ENCODE data around the gene SINHCAF. TPM values are rescaled to one million over a fixed set of nuclear protein-coding genes. Genes with fewer than 3 reads are reported as not detected.

Gene SINHCAF
- total and polyA plus RNA-seq, 9 of the 15 experiments (the other 6 are each of a cell fraction or from before 2014, with no cell fraction given), result 73.2 to 185 (median 110) TPM

GRCh38 chr12:31371256-31371620 lies 45.3 kb upstream of the SINHCAF start:
- ChIA-PET POLR2A (no interaction called here), CTCF (ENCODE audit: low intra/inter-chr PET ratio) (no interaction called here)
- no peaks in the 10 kb centered on the region for H3K9me3 ChIP-seq (replicated peaks; ENCODE audit: control insufficient read depth, insufficient read depth, low read depth, low read length)
- DNase-seq (ENCODE audit: extremely low read depth in 1 of 4, low spot score in 3 of 4), result peak in 1 of 4 experiments; percentile 22
- no peaks in the 10 kb centered on the region for H4K20me1 ChIP-seq (replicated peaks; ENCODE audit: control insufficient read depth, insufficient read depth, low read length)
- intact Hi-C loops (cut with micrococcal nuclease) (no loop called here), in situ Hi-C loops (cut with MboI) (no loop called here)
- TF ChIP-seq C11orf30 (IDR thresholded peaks at IDR 0.05; ENCODE audit: low read depth) (0 out of 2 replicates have a peak, but pooled peaks have one; percentile 9), TGIF2 (CRISPR knock-in tag; IDR thresholded peaks at IDR 0.05) (no peak), MEIS2 (IDR thresholded peaks at IDR 0.05; ENCODE audit: partially characterized antibody) (peak; percentile 33), ZNF75A (CRISPR knock-in tag; IDR thresholded peaks at IDR 0.05) (no peak), TFAP4 (CRISPR knock-in tag; IDR thresholded peaks at IDR 0.05; ENCODE audit: borderline replicate concordance) (no peak), CEBPG (CRISPR knock-in tag; IDR thresholded peaks at IDR 0.05) (no peak), CEBPG (tag; conservative IDR thresholded peaks at IDR 0.05 in 1 of 2, IDR thresholded peaks at IDR 0.05 in 1 of 2) (no peak), CCNT2 (IDR thresholded peaks at IDR 0.05; ENCODE audit: borderline replicate concordance, extremely low read depth, insufficient read length, low read depth, low read length) (no peak), TEAD2 (tag; IDR thresholded peaks at IDR 0.05) (no peak), TCFL5 (CRISPR knock-in tag; conservative IDR thresholded peaks at IDR 0.05) (no peak)
- TF ChIP-seq, protein P1, sequence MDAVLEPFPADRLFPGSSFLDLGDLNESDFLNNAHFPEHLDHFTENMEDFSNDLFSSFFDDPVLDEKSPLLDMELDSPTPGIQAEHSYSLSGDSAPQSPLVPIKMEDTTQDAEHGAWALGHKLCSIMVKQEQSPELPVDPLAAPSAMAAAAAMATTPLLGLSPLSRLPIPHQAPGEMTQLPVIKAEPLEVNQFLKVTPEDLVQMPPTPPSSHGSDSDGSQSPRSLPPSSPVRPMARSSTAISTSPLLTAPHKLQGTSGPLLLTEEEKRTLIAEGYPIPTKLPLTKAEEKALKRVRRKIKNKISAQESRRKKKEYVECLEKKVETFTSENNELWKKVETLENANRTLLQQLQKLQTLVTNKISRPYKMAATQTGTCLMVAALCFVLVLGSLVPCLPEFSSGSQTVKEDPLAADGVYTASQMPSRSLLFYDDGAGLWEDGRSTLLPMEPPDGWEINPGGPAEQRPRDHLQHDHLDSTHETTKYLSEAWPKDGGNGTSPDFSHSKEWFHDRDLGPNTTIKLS (IDR thresholded peaks at IDR 0.05; ENCODE audit: borderline replicate concordance, low read depth), result no peak
- no peaks in the 10 kb centered on the region for H3K9me1 ChIP-seq (ENCODE audit: control insufficient read depth, insufficient read depth, low read length)
- ATAC-seq, result peak; percentile 33; the same call in 2 of the 3 replicates
- peaks cover 11% of the 10 kb centered on the region in 2 experiments for H3K4me1 ChIP-seq (replicated peaks in 1 of 2; ENCODE audit: control insufficient read depth in 2 of 2, insufficient read depth in 2 of 2, low read length in 2 of 2)
- no peak overlapping the region for H2AFZ ChIP-seq (ENCODE audit: low read depth, low read length)
- no peak for FAIRE-seq
- H3K4me3 ChIP-seq, result no peak overlapping the region
- no TSS peak for BruUV-seq (replicated peaks)
- H3K27ac ChIP-seq (ENCODE audit: extremely low read depth, low read depth, low read length), result no peak overlapping the region
- H3K27me3 ChIP-seq (ENCODE audit: control insufficient read depth in 2 of 2, insufficient read depth in 2 of 2, low read length in 2 of 2), result no peaks in the 10 kb centered on the region
- no peaks in the 10 kb centered on the region for H3K79me2 ChIP-seq (ENCODE audit: control insufficient read depth, insufficient read depth, low read length)
- 31% methylated on average over 2 of the region's 2 CpGs for WGBS (ENCODE audit: insufficient coverage, low coverage, missing lambda C conversion rate)
- no peaks in the 10 kb centered on the region for H3K36me3 ChIP-seq (ENCODE audit: control insufficient read depth, insufficient read depth, low read length)
- no peak overlapping the region for H3K9ac ChIP-seq (ENCODE audit: insufficient read depth in 1 of 2, low read depth in 2 of 2, low read length in 2 of 2)
- H3K4me2 ChIP-seq (ENCODE audit: insufficient read depth, low read length), result peak overlapping the region; percentile 36; the same call in 1 of the 2 replicates

Measured in K562 (cell line).